NCI-H128 (cell line): ENCODE measurements around the gene FKRP.

Experiments used
- DNase-seq: peaks from one replicate; lab custom pipeline; 2025; ENCODE audit not compliant: unreplicated experiment; lab: John Stamatoyannopoulos, UW

FKRP gene

DNA sequence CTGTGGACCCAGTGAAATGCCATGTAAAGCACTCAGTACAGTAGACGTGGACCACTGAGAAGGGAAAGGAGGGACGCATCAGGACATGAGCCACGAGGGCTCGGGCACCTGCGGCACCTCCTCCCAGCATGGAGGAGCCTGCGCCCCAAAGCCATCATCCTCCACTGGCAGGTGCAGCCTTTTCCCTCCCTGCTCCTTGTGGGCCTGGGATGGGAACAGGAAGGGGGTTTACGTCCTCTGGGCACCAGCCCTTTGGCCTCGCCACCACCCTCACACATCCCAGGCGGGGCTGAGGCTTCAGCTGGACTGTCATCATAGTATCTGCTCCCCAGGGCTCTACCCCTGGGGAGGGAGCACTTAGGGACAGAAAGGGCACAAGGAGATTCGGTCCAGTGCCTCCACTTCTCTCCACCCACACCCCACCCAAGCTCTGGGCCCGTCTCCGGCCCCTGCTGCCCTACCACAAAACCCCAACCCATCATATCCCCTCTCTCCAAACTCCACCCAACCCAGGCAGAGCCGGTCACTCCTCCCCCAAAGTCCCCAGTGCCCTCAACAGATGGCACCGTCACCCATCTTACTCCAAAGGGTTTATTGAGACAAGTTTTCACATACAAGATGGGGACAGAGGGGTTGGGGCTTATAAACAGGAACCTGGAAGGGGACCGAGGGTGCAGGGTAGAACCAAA, 26.8 kb upstream of the FKRP start:
- DNase-seq: no peak

DNA sequence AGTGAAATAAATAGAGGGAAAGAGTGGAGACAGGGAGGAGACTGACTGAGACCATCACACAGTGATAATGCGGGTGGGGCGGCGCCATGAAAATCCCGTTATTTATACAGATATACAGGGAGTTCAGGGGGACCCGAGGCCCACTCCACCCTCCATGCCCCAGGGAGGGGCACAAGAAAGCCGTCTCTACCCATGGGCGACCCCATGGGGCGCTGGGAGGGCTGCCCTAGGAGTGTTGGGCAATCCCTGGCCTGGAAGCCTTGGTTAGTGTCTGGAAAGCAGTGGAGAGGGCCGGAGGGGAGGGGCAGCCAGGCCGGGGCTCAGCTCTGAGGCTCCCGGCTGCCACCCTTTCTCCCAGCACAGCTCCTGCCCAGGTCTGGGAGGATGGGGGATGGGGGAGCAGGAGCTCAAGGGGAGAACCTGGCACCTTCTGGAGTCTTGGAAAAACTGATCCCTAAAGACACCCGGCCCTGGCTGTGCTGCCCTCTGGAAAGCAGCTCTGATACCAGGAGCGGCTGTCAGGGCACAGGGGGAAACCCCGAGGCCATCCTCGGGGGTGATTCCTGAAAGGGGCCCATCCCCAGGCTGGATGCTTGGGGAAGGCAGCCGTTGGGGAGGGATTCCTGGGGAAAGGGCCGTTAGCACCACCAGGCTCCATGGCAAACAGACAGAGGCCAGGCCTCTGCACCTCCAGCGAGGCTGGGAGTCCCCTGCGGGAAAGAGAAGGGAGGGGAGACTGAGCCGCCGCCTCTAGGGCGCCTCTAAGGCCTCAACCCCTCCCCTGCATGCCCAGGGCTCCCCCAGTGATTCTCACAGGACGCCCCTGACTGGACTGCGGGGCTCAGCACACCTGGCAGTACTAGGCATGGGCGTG, 26.0 kb upstream of the FKRP start:
- no peak for DNase-seq

DNA sequence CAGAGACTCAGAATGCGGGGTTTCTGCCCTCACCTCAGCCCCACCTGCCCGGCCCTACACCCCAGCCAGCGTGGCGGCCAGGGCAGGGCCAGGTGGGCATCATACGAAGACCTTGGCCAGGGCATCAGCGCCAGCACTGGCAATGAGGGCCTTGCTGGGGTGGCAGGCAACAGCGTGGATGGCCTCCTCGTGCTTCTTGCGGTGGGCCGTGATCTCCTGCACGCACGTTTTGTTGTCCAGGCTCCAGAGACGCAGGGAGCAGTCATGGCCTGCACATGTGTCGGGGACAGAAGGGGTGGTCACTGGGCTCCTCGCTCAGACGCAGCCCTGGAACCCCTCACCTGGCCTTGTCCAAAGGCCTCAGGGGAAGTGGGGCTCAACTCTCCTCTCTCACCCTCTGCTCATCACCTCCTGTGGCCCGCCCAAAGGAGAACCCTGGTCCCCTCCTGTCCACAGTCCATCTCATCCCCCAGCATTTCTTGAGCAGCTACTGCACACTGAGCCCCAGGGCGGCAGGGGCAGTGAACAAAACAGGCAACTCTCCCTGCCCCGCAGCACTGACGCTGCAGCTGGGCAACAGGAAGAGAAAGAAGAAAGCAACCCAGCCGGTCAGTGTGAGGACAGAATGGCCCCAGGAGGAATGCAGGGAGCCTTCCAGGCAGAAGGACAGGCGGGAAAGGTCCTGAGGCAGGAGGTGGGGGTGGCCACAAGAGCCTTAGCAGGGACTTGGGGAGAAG, 25.2 kb upstream of the FKRP start:
- DNase-seq: no peak

DNA sequence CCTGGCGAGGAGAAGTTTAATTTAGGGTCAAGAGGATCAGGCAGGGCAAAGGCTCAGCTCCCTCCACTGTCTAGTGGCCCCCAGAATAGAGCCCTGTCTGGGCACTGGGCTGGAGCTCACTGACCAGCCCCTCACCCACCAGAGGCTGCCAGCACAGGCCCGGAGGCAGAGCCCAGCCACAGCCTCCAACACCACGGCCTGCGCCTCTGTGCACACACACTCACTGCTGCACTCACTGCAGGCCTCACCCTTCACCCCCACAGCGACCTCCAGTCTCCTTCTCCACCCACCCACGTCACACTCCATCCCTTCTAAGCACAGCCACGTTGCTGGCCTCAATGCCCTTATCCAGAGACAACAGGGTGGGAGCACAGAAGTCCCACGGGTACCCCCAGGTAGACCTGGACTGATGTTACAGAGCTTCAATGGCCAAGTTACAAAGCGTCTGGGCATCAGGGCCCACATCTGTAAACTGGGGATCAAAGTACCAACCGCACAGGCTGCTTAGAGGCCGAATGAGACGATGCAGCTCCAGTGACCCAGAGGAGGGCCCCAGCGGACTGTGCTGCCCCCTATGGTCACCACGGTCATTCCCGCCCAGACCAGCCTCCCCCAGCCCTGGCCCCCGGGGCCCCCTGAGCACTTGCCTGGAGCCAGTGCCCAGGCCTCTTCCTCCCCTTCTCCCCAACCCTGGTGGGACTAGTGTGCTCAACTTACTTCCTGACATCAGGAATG, 24.4 kb upstream of the FKRP start:
- no peak for DNase-seq

DNA sequence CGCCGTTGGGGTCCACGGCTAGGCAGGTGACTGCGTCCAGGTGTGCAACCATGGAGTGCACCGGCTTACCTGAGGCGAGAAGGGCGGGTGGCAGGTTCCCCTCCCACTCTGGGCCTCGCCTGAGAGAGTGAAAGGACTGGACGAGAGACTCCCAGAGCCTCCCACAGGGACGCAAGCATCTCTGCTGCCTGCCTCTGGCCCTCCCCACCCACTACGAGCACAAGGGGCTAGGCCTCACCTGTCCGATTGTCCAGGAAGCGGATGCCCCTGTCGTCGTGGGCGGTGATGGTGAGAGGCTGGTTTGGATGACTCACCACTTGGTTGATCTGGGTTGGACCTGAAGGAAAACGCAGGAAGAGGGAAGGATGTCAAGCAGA, 23.9 kb upstream of the FKRP start:
- no peak for DNase-seq

DNA sequence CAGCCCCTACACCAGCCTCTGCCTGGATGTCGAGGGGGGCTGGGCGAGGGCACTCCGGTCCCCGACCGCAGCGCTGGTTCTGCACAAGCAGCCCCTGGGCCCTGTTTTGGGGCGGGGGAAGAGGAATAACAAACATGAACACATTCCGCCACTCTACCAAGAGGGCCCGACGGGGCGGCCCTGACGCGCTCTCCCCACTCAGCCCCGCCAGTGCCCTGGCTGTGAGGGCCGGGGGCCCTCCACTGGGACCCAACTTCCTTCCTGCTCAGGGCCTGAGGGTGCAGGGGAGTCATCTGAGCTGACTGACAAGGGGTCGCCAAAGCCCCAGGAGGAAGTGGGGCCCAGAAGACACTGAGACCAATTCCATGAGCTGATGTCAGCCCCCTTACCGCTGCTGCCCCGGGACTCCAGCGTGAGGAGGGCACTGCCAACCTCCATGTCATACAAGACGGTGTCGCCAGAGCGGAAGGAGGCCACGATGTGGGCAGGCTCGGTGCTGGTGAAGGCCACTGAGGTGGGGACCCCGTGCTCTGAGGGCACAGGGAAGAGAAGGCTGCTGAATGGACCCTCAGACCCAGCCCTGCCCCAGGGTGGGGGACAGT, 23.3 kb upstream of the FKRP start:
- no peak for DNase-seq

DNA sequence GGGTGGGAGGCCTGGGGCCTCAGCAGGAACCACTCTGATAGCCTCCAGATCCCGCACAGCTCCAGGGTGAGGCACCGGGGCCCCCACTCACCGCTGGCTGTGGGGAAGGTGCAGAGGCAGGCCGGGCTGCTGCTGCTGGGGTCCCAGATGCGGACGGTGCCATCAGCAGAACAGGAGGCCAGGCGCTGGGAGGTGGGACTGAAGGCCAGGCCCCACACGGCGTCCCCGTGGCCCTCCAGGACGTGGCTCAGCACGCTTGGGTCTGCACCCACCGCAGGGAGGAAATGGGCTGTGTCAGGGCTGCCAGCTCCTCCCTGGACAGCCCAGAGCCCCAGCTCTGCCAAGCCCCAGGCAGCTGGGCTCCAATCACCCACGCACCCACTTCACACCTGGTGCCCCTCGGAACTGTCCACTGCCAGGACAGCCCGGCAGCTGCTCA, 22.8 kb upstream of the FKRP start:
- no peak for DNase-seq

DNA sequence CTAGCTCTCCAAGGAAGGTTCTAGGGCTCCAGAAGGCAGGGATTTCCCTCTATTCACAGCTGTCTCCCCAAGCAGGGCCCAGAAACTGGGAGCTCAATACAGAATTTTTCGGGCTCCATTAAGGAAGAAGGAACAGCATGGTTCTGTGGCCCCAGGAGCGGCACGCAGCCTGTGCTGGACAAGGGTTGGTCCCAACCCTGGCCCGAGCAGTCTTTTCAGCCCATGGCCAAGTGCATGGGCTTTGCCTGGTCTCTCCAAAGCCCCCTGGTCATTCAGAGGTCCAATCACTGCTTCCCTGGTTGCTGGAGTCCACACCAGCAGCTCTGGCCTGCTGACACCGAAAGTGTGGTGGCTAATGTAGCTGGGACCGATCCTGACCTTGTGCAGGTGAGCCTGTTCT, 22.4 kb upstream of the FKRP start:
- DNase-seq: no peak

DNA sequence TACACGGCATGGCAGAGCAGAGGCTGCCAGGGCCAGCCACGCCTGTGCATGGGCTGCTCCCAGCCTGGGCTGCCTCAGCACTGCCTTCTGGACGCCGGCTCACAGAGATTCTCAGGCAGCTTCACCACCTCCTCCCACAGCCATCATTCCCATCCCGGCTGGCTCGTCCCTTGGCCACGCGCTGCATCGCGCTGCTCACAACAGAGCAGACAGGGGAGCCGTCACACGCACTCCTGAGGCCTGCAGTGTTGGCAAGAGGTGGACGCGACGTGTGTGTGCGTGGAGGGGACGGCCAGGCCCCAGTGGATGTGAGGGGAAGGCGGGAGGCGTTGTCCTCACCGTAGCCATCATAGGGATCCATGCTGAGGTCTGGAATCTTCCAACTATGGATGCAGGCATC, 21.4 kb upstream of the FKRP start:
- DNase-seq: no peak

DNA sequence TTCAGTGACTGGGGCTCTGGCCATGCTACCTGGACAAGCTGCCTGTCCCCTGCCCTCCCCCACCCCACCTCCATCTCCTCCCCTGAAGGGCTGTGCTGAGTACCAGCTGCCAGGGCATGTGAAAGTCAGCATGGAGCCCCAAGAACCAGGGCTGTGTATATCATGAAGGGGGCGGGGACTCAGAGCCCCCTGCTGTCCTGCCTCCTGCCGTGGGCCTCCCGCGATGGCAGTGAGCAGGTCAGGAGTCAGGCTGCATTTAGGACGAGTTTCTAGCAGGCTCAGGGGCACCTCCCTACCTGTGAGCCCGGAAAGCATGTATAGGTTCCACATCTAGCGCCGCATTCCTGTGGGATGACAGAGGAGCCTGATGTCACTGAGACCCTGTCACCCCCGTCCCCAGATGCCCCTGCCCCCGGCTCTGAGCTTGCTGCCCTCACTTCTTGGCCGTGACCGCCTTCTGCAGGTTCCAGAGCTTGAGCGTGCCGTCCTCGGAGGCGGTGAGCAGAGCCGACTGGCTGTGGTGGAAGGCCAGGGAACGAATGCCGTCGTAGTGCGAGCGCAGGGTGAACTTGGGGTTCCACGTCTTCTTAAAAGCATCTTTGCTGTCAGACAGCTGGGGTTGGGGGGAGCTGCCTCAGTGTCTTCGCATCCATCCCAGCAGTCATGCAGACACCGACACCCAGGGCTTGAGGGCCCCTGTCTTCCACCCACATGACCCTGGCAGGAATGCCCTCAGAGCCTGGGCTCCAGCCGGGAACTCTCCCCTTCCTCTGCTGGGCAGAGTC, 20.6 kb upstream of the FKRP start:
- DNase-seq: no peak

DNA sequence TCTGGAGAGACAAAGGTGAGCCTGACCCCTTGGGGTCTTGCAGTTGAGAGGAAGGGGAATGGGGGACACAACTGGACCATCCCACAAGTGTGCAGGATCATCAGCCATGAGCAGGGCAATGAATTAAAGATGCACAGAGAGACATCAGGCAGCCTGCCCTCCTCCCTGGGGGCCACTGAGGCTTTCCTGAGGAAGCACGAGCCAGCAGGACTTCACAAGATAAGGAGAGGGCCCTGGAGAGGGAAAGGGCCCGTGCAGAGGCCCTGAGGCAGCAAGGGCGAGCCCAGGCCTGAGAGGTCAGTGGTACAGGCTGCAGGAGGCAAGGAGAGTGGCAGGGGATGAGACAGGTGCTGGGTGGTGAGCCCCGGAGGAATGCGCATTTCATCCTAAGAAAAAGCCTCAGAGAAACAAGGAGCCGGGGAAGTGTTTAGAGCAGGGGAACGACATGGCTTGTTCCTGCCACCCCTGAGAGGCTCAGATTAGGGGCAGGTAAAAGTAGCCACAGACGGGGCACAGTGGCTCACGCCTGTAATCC, 19.9 kb upstream of the FKRP start:
- DNase-seq: no peak

DNA sequence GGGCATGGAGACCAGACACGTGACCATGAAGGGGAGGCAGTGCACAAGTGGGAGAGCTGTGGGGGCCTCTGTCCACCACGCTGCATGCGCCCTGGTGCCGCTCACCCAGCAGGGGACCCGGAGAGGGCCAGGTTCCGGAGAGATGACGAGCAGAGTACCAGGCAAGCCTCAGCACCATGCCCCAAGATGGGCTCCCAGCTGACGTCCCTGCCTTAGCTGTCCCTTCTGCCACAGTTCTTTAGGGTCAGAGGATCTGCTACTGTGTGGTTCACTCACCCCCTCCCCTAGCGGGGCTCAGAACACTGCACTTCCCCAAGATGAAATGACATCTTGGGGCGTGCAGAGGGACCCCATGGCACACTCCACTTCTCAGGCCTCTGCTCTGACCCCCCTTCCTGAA, 19.3 kb upstream of the FKRP start:
- DNase-seq: no peak

DNA sequence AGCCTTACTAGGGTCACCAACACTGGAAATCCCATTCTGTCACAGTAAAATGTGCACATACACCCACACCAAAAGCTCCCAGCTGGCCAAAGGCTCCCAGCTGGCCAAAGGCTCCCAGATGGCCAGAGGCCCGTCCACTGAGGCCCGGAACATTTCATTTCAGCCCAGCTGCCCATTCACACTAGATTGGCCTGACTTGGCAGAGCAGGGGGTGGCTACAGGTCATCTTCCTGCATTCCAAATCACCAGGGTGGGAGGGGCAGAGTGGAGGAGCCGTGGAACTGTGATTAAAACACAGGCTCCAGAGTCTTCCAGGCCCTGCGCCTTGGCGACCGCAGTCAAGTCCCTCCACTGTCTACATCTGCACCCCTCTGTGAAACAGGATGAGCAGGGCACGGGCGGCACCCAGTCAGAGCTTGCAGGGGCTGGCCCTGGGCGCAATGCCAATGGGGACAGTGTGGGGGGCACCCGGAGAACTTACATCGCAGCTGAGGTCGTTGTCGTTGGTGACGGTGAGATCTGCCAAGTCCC, 18.8 kb upstream of the FKRP start:
- no peak for DNase-seq

DNA sequence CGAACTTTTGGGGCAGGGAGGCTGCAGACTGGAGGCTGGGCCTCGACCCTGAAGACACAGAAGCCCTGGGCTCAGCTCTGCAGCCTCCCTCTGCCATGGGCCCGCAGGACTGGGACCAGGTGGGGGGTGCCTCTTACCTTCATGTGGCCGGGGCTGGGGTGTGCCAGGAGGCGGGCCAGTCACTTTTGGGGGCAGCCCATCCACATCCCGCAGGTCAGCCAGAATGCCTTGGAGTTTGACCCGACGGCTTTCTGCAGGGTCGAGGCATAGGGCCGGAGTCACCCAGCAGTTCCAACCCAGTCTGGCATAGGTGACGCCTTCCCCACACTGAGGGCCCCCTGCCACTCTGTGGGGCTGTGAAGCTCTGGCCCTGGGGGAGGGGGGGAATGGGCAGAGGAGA, 18.1 kb upstream of the FKRP start:
- DNase-seq: no peak

DNA sequence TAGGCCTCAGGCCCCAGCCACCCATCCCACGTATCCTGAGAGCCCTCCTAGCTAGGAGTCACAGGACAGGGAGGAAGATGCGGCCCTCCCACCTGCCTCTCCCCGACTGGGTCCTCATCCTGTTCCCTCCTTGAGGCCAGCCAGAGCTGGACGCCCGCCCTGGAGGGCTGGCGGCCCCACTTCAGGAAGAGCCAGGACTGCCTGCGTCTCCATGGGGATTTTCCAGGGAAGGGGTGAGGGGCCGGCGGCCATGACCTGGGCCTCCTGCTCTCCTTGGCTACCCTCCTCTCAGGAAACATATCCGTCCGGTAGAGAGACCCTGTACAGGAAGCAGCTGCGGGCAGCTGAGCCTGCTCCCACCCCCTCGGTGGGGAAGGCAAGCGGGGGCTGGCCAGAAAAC, 17.6 kb upstream of the FKRP start:
- DNase-seq: no peak

DNA sequence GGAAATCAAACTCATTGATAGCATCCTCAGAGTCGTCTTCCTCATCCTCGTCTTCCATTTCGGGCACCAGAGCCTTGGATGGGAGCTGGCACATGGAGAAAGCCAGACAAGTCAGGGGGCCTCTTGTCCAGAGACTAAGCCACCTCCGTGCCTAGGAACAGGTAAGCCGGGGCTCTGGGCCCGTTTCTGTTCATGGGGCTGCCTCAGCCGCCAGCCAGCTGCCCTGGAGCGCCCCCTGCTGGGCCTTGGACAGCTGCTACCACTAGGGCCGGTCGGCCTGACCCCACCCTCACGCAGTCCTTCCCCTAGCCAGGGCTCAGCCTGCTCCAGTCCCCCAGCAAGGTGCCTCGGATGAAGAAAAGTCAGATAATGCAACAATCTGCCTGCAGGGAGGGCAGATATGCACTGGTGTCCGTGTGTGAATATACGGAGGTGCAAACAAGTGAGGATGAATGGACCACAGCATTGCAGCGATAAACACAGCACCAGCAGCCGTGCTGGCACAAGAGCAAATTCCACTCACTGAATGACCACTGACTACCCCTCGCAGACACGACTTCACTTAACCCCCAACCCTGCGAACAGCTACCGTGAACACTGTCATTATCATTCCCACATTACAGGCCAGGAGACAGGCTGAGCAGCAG, 17.0 kb upstream of the FKRP start:
- DNase-seq: no peak

DNA sequence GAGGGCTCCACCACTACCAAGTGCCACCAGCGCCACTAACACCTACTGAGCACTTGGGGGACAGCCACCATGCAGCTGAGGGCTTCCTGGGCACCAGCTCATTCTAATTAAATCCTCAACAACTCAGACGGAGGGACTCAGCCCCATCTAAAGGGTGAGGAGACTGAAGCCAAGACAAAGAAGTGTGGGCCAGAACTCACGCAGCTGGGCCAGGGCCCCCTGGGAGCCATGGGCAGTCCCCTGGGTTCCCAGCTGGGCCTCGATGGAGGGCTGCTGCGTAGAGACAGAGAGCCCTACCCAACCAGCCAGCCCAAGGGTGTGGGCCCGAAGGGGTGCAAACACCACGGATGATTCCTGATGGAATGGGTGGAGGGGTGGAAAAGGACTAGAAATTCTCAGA, 16.2 kb upstream of the FKRP start:
- DNase-seq: no peak

DNA sequence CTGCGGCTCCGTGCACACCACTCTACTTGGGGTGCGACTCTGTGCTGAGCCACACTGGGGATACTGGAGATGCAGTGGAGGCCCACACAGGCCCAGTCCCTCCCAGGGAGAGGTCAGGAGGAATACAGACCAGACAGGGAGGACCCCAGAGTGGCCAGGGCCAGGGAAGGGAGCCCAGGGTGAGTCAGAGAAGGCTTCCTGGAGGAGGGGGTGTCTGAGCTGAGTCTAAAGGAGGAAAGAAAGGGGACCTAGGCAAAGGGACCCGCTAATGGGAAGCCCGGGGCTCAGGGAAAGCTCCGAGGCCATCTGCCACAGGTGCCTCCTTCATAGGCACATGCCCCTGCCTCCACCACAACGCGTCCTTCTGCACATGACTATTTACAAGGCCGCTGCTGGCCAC, 15.7 kb upstream of the FKRP start:
- DNase-seq: no peak

DNA sequence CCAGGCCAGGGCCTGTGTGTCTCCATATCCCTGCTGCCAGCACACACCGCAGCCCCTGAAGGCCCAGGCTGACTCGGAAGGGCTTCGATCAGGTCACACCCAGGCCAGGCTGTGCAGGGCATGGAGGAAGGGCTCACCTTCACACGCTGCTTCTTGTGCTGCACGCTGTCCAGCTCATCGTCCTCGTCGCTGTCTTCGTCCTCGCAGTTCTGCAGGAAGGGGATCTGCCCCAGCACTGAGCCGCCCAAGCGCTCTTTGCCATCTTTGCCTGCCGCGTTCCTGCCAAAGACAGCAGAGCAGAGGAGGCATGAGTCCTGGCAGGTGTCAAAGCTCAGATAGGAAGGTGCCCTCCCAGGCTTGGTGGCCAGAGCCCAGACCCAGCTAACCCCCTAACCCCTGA, 15.3 kb upstream of the FKRP start:
- DNase-seq: no peak
